Measurements from ENCODE around the gene INTS4. TPM values are rescaled to one million over a fixed set of nuclear protein-coding genes. Genes with fewer than 3 reads are reported as not detected.

Gene INTS4
- total and polyA plus RNA-seq, 11 donors, result 9.5 to 23.9 (median 15.1) TPM

- intact Hi-C loops (cut with DNase I), result no loop called here
- Histone ChIP-seq H3K27me3 (no peaks in the 10 kb centered on the region), H3K27ac (no peak overlapping the region), H3K9me3 (no peaks in the 10 kb centered on the region), H3K4me1 (no peaks in the 10 kb centered on the region), H3K4me3 (no peak overlapping the region), H3K36me3 (no peaks in the 10 kb centered on the region)
- TF ChIP-seq POLR2A (IDR thresholded peaks at IDR 0.05), result no peak
- no peak for TF ChIP-seq CTCF (IDR thresholded peaks at IDR 0.05)
- no peak for DNase-seq
- ATAC-seq, result no peak
- WGBS, 4 donors, result 70 to 91% (median 90%) methylated on average over 2 of the region's 2 CpGs
Measured at GRCh38 chr11:78011301-78011700, 16.8 kb upstream of the INTS4 start.

GRCh38 chr11:78010755-78011154 lies 16.3 kb upstream of the INTS4 start:
- 87 to 94% (median 90%) methylated on average over 6 of the region's 6 CpGs for WGBS, 4 donors

GRCh38 chr11:78010304-78010703 lies 15.8 kb upstream of the INTS4 start:
- TF ChIP-seq CTCF (IDR thresholded peaks at IDR 0.05), result no peak
- no peak for TF ChIP-seq POLR2A (IDR thresholded peaks at IDR 0.05)
- Histone ChIP-seq H3K4me1 (no peaks in the 10 kb centered on the region), H3K27me3 (no peaks in the 10 kb centered on the region), H3K9me3 (no peaks in the 10 kb centered on the region), H3K36me3 (no peaks in the 10 kb centered on the region), H3K4me3 (no peak overlapping the region), H3K27ac (no peak overlapping the region)
- no peak for ATAC-seq
- DNase-seq, result no peak
- intact Hi-C loops (cut with DNase I), result no loop called here
- WGBS, 4 donors, result 92 to 97% (median 95%) methylated on average over 1 of the region's 1 CpG

More at GRCh38 chr11:78010755-78011154, 16.3 kb upstream of the INTS4 start:
- Histone ChIP-seq H3K4me3 (no peak overlapping the region), H3K4me1 (no peaks in the 10 kb centered on the region), H3K27me3 (no peaks in the 10 kb centered on the region), H3K9me3 (no peaks in the 10 kb centered on the region), H3K36me3 (no peaks in the 10 kb centered on the region), H3K27ac (no peak overlapping the region)
- TF ChIP-seq CTCF (IDR thresholded peaks at IDR 0.05), result no peak
- TF ChIP-seq POLR2A (IDR thresholded peaks at IDR 0.05), result no peak
- intact Hi-C loops (cut with DNase I), result no loop called here
- no peak for DNase-seq
- no peak for ATAC-seq

GRCh38 chr11:78009062-78009461 lies 14.6 kb upstream of the INTS4 start:
- Histone ChIP-seq H3K4me3 (no peak overlapping the region), H3K27me3 (no peaks in the 10 kb centered on the region), H3K36me3 (no peaks in the 10 kb centered on the region), H3K27ac (no peak overlapping the region), H3K4me1 (no peaks in the 10 kb centered on the region), H3K9me3 (no peaks in the 10 kb centered on the region)
- ATAC-seq, result no peak
- WGBS, 4 donors, result 89 to 97% (median 91%) methylated on average over 2 of the region's 2 CpGs
- intact Hi-C loops (cut with DNase I), result no loop called here
- no peak for DNase-seq
- TF ChIP-seq CTCF (IDR thresholded peaks at IDR 0.05), result no peak
- no peak for TF ChIP-seq POLR2A (IDR thresholded peaks at IDR 0.05)

Data from heart left ventricle (tissue), 16 donors.